GM20000 (cell line): Measurements from ENCODE around the gene DESI2.
"Not testable (repeated sequence)": the region's sequence is repeated elsewhere in the genome, so short reads cannot be mapped to it uniquely, and the experiment has no call there.

Experiments
- DNase-seq: peaks from one replicate; pipeline ENCODE4 v3.0.0; 2012; ENCODE audit warnings: low spot score
- CTCF ChIP-seq: IDR thresholded peaks from 2 replicates; pipeline ENCODE4 v1.5.1; 2012; ENCODE audit warnings: mild to moderate bottlenecking, control low read depth; ENCODE audit errors: extremely low read depth, missing control alignments

DESI2 gene

GRCh38 chr1:244664353-244664752 lies 11.4 kb downstream of the DESI2 start:
- no peak for TF ChIP-seq CTCF

GRCh38 chr1:244665771-244666217 lies 12.9 kb downstream of the DESI2 start:
- peak; percentile 22 for DNase-seq
- TF ChIP-seq CTCF: no peak

More at GRCh38 chr1:244664353-244664752, 11.4 kb downstream of the DESI2 start:
- no peak for DNase-seq

- DNase-seq: not testable (repeated sequence)
Measured at GRCh38 chr1:244666672-244667418, 13.9 kb downstream of the DESI2 start.

GRCh38 chr1:244667797-244668196 lies 14.9 kb downstream of the DESI2 start:
- no peak for TF ChIP-seq CTCF
- no peak for DNase-seq

- no peak for TF ChIP-seq CTCF
- DNase-seq: no peak
Measured at GRCh38 chr1:244672946-244673682, 20.2 kb downstream of the DESI2 start.

GRCh38 chr1:244674446-244674845 lies 21.5 kb downstream of the DESI2 start:
- no peak for TF ChIP-seq CTCF
- no peak for DNase-seq

GRCh38 chr1:244675167-244675566 lies 22.2 kb downstream of the DESI2 start:
- TF ChIP-seq CTCF: no peak
- no peak for DNase-seq
